Activated CD8-positive, alpha-beta memory T cell treated with anti-CD3 and anti-CD28 coated beads for 24 hours (primary cell): Measurements from ENCODE around the gene TMIE.
"Not testable (repeated sequence)": the region's sequence is repeated elsewhere in the genome, so short reads cannot be mapped to it uniquely, and the experiment has no call there.

Experiments used
- DNase-seq: peaks from one replicate; pipeline ENCODE4 v3.0.0-alpha.2; 2020

The TMIE gene

GRCh38 chr3:46729038-46729437, 27.8 kb downstream of the TMIE start:
- DNase-seq: peak; percentile 30

- DNase-seq: no peak
These were observed 29.6 kb downstream of the TMIE start for GRCh38 chr3:46730819-46731218.

GRCh38 chr3:46731795-46732194, 30.6 kb downstream of the TMIE start:
- no peak for DNase-seq

GRCh38 chr3:46733026-46733800, 32.0 kb downstream of the TMIE start:
- no peak for DNase-seq

GRCh38 chr3:46734773-46735172, 33.6 kb downstream of the TMIE start:
- no peak for DNase-seq

GRCh38 chr3:46736006-46736872, 35.0 kb downstream of the TMIE start:
- no peak for DNase-seq

GRCh38 chr3:46737329-46737731, 36.1 kb downstream of the TMIE start:
- DNase-seq: no peak

- not testable (repeated sequence) for DNase-seq
These were observed 38.4 kb downstream of the TMIE start for GRCh38 chr3:46739565-46739964.

GRCh38 chr3:46742992-46743585, 41.9 kb downstream of the TMIE start:
- DNase-seq: no peak

GRCh38 chr3:46746711-46747110, 45.5 kb downstream of the TMIE start:
- DNase-seq: no peak

GRCh38 chr3:46748170-46748569, 47.0 kb downstream of the TMIE start:
- DNase-seq: no peak

GRCh38 chr3:46749129-46749528, 47.9 kb downstream of the TMIE start:
- DNase-seq: no peak

- DNase-seq: no peak
These were observed 49.4 kb downstream of the TMIE start for GRCh38 chr3:46750555-46751038.

- DNase-seq: not testable (repeated sequence)
These were observed 51.9 kb downstream of the TMIE start for GRCh38 chr3:46753127-46753526.

GRCh38 chr3:46755646-46756045, 54.5 kb downstream of the TMIE start:
- DNase-seq: no peak

- DNase-seq: no peak
These were observed 55.5 kb downstream of the TMIE start for GRCh38 chr3:46756642-46757041.

- DNase-seq: no peak
These were observed 58.3 kb downstream of the TMIE start for GRCh38 chr3:46759239-46760167.
